DND-41 (cell line): ENCODE data around the gene IL1RAP.

Source experiments
- ATAC-seq: fragments of 200-7000 bp; cut with Tn5 transposase; 3 replicates; pipeline ENCODE4 v1.9.1; 2021; ENCODE audit warnings: low read depth; ENCODE audit not compliant: insufficient read depth
- DNase-seq: peaks from one replicate; pipeline ENCODE4 v3.0.0-alpha.2; 2020
- H2AFZ ChIP-seq: 2 replicates; pipeline ENCODE4 v1.6.0; 2012; ENCODE audit warnings: low read depth, low read length
- H3K27ac ChIP-seq: 2 replicates; pipeline ENCODE4 v1.5.1; 2012; ENCODE audit warnings: low read length, inconsistent platforms
- H3K27me3 ChIP-seq: fragments of 200-600 bp; sonication (generic); 2 replicates; pipeline ENCODE4 v1.6.0; 2012; ENCODE audit warnings: low read length, mild to moderate bottlenecking, inconsistent platforms; ENCODE audit not compliant: insufficient read depth, poor library complexity
- H3K36me3 ChIP-seq: 2 replicates; pipeline ENCODE4 v1.5.1; 2012; ENCODE audit warnings: low read length, inconsistent platforms; ENCODE audit not compliant: insufficient read depth
- H3K4me1 ChIP-seq: 2 replicates; pipeline ENCODE4 v1.5.1; 2012; ENCODE audit warnings: mild to moderate bottlenecking, low read length; ENCODE audit not compliant: insufficient read depth
- H3K4me2 ChIP-seq: 2 replicates; pipeline ENCODE4 v1.6.0; 2012; ENCODE audit warnings: mild to moderate bottlenecking, moderate library complexity, low read length, inconsistent platforms; ENCODE audit not compliant: insufficient read depth
- H3K4me3 ChIP-seq, 2 experiments: fragments of 200-600 bp in 1 of 2; shearing (Covaris generic) in 1 of 2; 2 replicates each; pipeline ENCODE4 v1.5.1; 2012 to 2016; ENCODE audit warnings: inconsistent platforms in 2 of 2, low read length in 2 of 2, mild to moderate bottlenecking in 2 of 2, low read depth in 1 of 2, moderate library complexity in 1 of 2
- H3K79me2 ChIP-seq: 2 replicates; pipeline ENCODE4 v1.6.0; 2012; ENCODE audit warnings: low read length, inconsistent platforms; ENCODE audit not compliant: insufficient read depth
- H3K9ac ChIP-seq: 2 replicates; pipeline ENCODE4 v1.6.0; 2012; ENCODE audit warnings: low read depth, mild to moderate bottlenecking, inconsistent platforms, low read length, moderate library complexity
- H3K9me3 ChIP-seq: 2 replicates; pipeline ENCODE4 v1.5.1; 2012; ENCODE audit warnings: low read length, moderate library complexity, mild to moderate bottlenecking, inconsistent platforms; ENCODE audit not compliant: insufficient read depth, severe bottlenecking
- H4K20me1 ChIP-seq: 2 replicates; pipeline ENCODE4 v1.6.0; 2012; ENCODE audit warnings: low read length; ENCODE audit not compliant: insufficient read depth
- CTCF ChIP-seq: IDR thresholded peaks from 2 replicates; pipeline ENCODE4 v1.5.1; 2012; ENCODE audit warnings: borderline replicate concordance, low read length, moderate library complexity, mild to moderate bottlenecking; ENCODE audit not compliant: poor library complexity, severe bottlenecking; ENCODE audit errors: extremely low read depth
- EZH2 ChIP-seq: IDR thresholded peaks from 3 replicates; pipeline ENCODE4 v1.6.1; 2012; ENCODE audit warnings: borderline replicate concordance, low read depth, mild to moderate bottlenecking, moderate library complexity, low read length, inconsistent platforms; ENCODE audit not compliant: severe bottlenecking

Gene IL1RAP

GRCh38 chr3:190491533-190492054, 22.3 kb upstream of the IL1RAP start:
- Histone ChIP-seq H3K79me2 (no peaks in the 10 kb centered on the region), H3K9me3 (no peaks in the 10 kb centered on the region), H2AFZ (no peak overlapping the region), H3K4me1 (peaks cover 12% of the 10 kb centered on the region), H3K4me2 (no peak overlapping the region), H3K27me3 (no peaks in the 10 kb centered on the region), H3K4me3 (no peak overlapping the region), H3K9ac (no peak overlapping the region), H3K36me3 (no peaks in the 10 kb centered on the region), H4K20me1 (no peaks in the 10 kb centered on the region), H3K27ac (no peak overlapping the region)
- no peak for ATAC-seq
- TF ChIP-seq CTCF: no peak
- no peak for TF ChIP-seq EZH2
- no peak for DNase-seq

- no peak overlapping the region for H2AFZ ChIP-seq
- no peaks in the 10 kb centered on the region for H3K36me3 ChIP-seq
- H3K4me3 ChIP-seq: no peak overlapping the region
- H3K4me1 ChIP-seq: peaks cover 6% of the 10 kb centered on the region
- H3K27me3 ChIP-seq: no peaks in the 10 kb centered on the region
- TF ChIP-seq CTCF: no peak
- TF ChIP-seq EZH2: no peak
- DNase-seq: no peak
- no peaks in the 10 kb centered on the region for H3K79me2 ChIP-seq
- no peak overlapping the region for H3K4me2 ChIP-seq
- no peaks in the 10 kb centered on the region for H4K20me1 ChIP-seq
- H3K9ac ChIP-seq: no peak overlapping the region
- no peak for ATAC-seq
- H3K27ac ChIP-seq: no peak overlapping the region
- no peaks in the 10 kb centered on the region for H3K9me3 ChIP-seq
Measured at GRCh38 chr3:190492129-190492528, 21.8 kb upstream of the IL1RAP start.

- Histone ChIP-seq H2AFZ (no peak overlapping the region), H3K4me3 (no peak overlapping the region), H3K9me3 (no peaks in the 10 kb centered on the region), H3K79me2 (no peaks in the 10 kb centered on the region), H3K4me2 (no peak overlapping the region), H3K27me3 (no peaks in the 10 kb centered on the region), H3K36me3 (no peaks in the 10 kb centered on the region), H3K4me1 (no peaks in the 10 kb centered on the region), H3K27ac (no peak overlapping the region), H3K9ac (no peak overlapping the region), H4K20me1 (no peaks in the 10 kb centered on the region)
- no peak for DNase-seq
- no peak for ATAC-seq
- TF ChIP-seq CTCF: no peak
Measured at GRCh38 chr3:190492966-190493365, 20.9 kb upstream of the IL1RAP start.

- DNase-seq: no peak
- Histone ChIP-seq H2AFZ (no peak overlapping the region), H3K27me3 (no peaks in the 10 kb centered on the region), H4K20me1 (no peaks in the 10 kb centered on the region), H3K36me3 (no peaks in the 10 kb centered on the region), H3K4me2 (no peak overlapping the region), H3K27ac (no peak overlapping the region), H3K4me1 (no peaks in the 10 kb centered on the region), H3K9ac (no peak overlapping the region), H3K79me2 (no peaks in the 10 kb centered on the region), H3K4me3 (no peak overlapping the region), H3K9me3 (no peaks in the 10 kb centered on the region)
- ATAC-seq: no peak
- TF ChIP-seq EZH2 (no peak), CTCF (no peak)
Measured at GRCh38 chr3:190494907-190495306, 19.0 kb upstream of the IL1RAP start.
